Testis (tissue), 2 donors: ENCODE data around the gene MAGI1.

Experiments used
- POLR2A ChIP-seq: fragments of 450-650 bp; IDR thresholded peaks from one replicate; pipeline ENCODE4 v1.6.1; 2017; ENCODE audit warnings: antibody characterized with exemption, mild to moderate bottlenecking, moderate library complexity
- TF ChIP-seq, protein P1 (sequence below), 3 experiments: fragments of 450-650 bp in 2 of 3; fragments of 200-600 bp in 1 of 3; sonication (generic) in 1 of 3; IDR thresholded peaks; one replicate each; pipeline ENCODE4 v1.5.1; 2016 to 2019; ENCODE audit warnings: antibody characterized with exemption in 3 of 3, mild to moderate bottlenecking in 2 of 3, moderate library complexity in 1 of 3

DNA sequence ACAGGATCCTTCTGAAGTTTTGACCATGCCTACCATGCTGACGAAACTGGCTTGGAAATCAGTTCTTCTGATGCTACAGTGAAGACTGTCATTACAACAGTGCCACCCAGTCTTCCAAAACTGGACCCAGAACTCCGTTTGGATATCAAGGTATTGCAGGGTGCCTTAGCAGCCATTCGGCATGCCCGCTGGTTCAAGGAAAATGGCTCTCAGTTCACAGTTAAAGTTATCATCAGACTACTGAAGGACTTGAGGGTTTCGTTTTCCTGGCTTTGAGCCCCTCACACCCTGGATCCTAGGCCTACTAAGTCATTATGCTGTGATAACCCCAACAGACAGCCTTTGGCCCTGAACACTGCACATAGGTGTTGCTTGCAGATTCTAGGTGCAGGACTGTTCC, 351.0 kb downstream of the MAGI1 start:
- TF ChIP-seq, protein P1, sequence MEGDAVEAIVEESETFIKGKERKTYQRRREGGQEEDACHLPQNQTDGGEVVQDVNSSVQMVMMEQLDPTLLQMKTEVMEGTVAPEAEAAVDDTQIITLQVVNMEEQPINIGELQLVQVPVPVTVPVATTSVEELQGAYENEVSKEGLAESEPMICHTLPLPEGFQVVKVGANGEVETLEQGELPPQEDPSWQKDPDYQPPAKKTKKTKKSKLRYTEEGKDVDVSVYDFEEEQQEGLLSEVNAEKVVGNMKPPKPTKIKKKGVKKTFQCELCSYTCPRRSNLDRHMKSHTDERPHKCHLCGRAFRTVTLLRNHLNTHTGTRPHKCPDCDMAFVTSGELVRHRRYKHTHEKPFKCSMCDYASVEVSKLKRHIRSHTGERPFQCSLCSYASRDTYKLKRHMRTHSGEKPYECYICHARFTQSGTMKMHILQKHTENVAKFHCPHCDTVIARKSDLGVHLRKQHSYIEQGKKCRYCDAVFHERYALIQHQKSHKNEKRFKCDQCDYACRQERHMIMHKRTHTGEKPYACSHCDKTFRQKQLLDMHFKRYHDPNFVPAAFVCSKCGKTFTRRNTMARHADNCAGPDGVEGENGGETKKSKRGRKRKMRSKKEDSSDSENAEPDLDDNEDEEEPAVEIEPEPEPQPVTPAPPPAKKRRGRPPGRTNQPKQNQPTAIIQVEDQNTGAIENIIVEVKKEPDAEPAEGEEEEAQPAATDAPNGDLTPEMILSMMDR (IDR thresholded peaks at IDR 0.05): no peak
- no peak for TF ChIP-seq POLR2A
